Muscle layer of colon (tissue), 2 donors: Measurements from ENCODE around the gene ZMIZ2.
"Not testable (repeated sequence)": the region's sequence is repeated elsewhere in the genome, so short reads cannot be mapped to it uniquely, and the experiment has no call there.

Source experiments
- H3K27ac ChIP-seq: one replicate; pipeline ENCODE4 v1.7.0; 2013; ENCODE audit warnings: low read depth, mild to moderate bottlenecking, low read length, moderate library complexity
- H3K27me3 ChIP-seq, 2 donors: one replicate each; pipeline ENCODE4 v1.7.0; 2013; ENCODE audit warnings: low read length in 2 of 2, mild to moderate bottlenecking in 2 of 2; ENCODE audit not compliant: insufficient read depth in 2 of 2, control insufficient read depth in 1 of 2
- H3K36me3 ChIP-seq: one replicate; pipeline ENCODE4 v1.7.0; 2013; ENCODE audit warnings: mild to moderate bottlenecking, low read length; ENCODE audit not compliant: insufficient read depth
- H3K4me1 ChIP-seq: one replicate; pipeline ENCODE4 v1.7.0; 2013; ENCODE audit warnings: mild to moderate bottlenecking, low read length; ENCODE audit not compliant: insufficient read depth
- H3K4me3 ChIP-seq, 2 donors: one replicate each; pipeline ENCODE4 v1.7.0; 2013; ENCODE audit warnings: low read length in 2 of 2, low read depth in 1 of 2, mild to moderate bottlenecking in 1 of 2, moderate library complexity in 1 of 2
- H3K9ac ChIP-seq: one replicate; pipeline ENCODE4 v1.7.0; 2013; ENCODE audit warnings: low read length
- H3K9me3 ChIP-seq: one replicate; pipeline ENCODE4 v1.7.0; 2013; ENCODE audit warnings: mild to moderate bottlenecking, low read length
- donor health status: abdominal sarcoma.
- donor health status: Adenocarcinoma of cecum.

ZMIZ2 gene

GRCh38 chr7:44729949-44730590, 18.6 kb upstream of the ZMIZ2 start:
- Histone ChIP-seq H3K9me3 (no peaks in the 10 kb centered on the region), H3K27ac (no peak overlapping the region), H3K36me3 (no peaks in the 10 kb centered on the region), H3K4me1 (no peaks in the 10 kb centered on the region), H3K27me3 (no peaks in the 10 kb centered on the region), H3K4me3 (no peak overlapping the region), H3K9ac (no peak overlapping the region)

- H3K27me3 ChIP-seq, H3K4me3 ChIP-seq, H3K4me1 ChIP-seq, H3K9ac ChIP-seq, H3K27ac ChIP-seq, H3K36me3 ChIP-seq, H3K9me3 ChIP-seq: not testable (repeated sequence)
These were observed 15.7 kb upstream of the ZMIZ2 start for GRCh38 chr7:44732971-44733370.

- Histone ChIP-seq H3K4me3 (no peak overlapping the region), H3K27me3 (no peaks in the 10 kb centered on the region), H3K27ac (no peak overlapping the region), H3K36me3 (no peaks in the 10 kb centered on the region), H3K9me3 (no peaks in the 10 kb centered on the region), H3K9ac (no peak overlapping the region), H3K4me1 (no peaks in the 10 kb centered on the region)
These were observed 14.8 kb upstream of the ZMIZ2 start for GRCh38 chr7:44733708-44734481.

GRCh38 chr7:44735403-44736165, 13.1 kb upstream of the ZMIZ2 start:
- no peaks in the 10 kb centered on the region for H3K36me3 ChIP-seq
- no peak overlapping the region for H3K9ac ChIP-seq
- H3K4me1 ChIP-seq = no peaks in the 10 kb centered on the region
- H3K9me3 ChIP-seq = no peaks in the 10 kb centered on the region
- H3K27me3 ChIP-seq = no peaks in the 10 kb centered on the region
- no peak overlapping the region for H3K27ac ChIP-seq
- no peak overlapping the region for H3K4me3 ChIP-seq

GRCh38 chr7:44736896-44737295, 11.8 kb upstream of the ZMIZ2 start:
- H3K9ac ChIP-seq = no peak overlapping the region
- H3K9me3 ChIP-seq = no peaks in the 10 kb centered on the region
- H3K27ac ChIP-seq = no peak overlapping the region
- no peaks in the 10 kb centered on the region for H3K27me3 ChIP-seq
- H3K4me1 ChIP-seq = no peaks in the 10 kb centered on the region
- H3K36me3 ChIP-seq = no peaks in the 10 kb centered on the region
- H3K4me3 ChIP-seq = no peak overlapping the region

- Histone ChIP-seq H3K9me3 (no peaks in the 10 kb centered on the region), H3K27me3 (no peaks in the 10 kb centered on the region), H3K27ac (no peak overlapping the region), H3K4me3 (no peak overlapping the region), H3K4me1 (no peaks in the 10 kb centered on the region), H3K9ac (no peak overlapping the region), H3K36me3 (no peaks in the 10 kb centered on the region)
These were observed 10.5 kb upstream of the ZMIZ2 start for GRCh38 chr7:44738051-44738723.

- Histone ChIP-seq H3K27me3 (no peaks in the 10 kb centered on the region), H3K4me3 (no peak overlapping the region), H3K27ac (no peak overlapping the region)
These were observed 9.6 kb upstream of the ZMIZ2 start for GRCh38 chr7:44738876-44739665.

GRCh38 chr7:44740055-44740454, 8.6 kb upstream of the ZMIZ2 start:
- H3K9me3 ChIP-seq = no peaks in the 10 kb centered on the region
- H3K27ac ChIP-seq = no peak overlapping the region
- no peak overlapping the region for H3K9ac ChIP-seq
- H3K4me1 ChIP-seq = no peaks in the 10 kb centered on the region
- H3K4me3 ChIP-seq = no peak overlapping the region
- H3K36me3 ChIP-seq = no peaks in the 10 kb centered on the region
- no peaks in the 10 kb centered on the region for H3K27me3 ChIP-seq

More at GRCh38 chr7:44738876-44739665, 9.6 kb upstream of the ZMIZ2 start:
- Histone ChIP-seq H3K4me1 (no peaks in the 10 kb centered on the region), H3K9ac (no peak overlapping the region), H3K36me3 (no peaks in the 10 kb centered on the region), H3K9me3 (no peaks in the 10 kb centered on the region)

GRCh38 chr7:44743750-44744149, 4.9 kb upstream of the ZMIZ2 start:
- H3K9me3 ChIP-seq = no peaks in the 10 kb centered on the region
- no peak overlapping the region for H3K4me3 ChIP-seq
- H3K27me3 ChIP-seq = no peaks in the 10 kb centered on the region
- no peak overlapping the region for H3K27ac ChIP-seq
- no peaks in the 10 kb centered on the region for H3K4me1 ChIP-seq
- no peak overlapping the region for H3K9ac ChIP-seq
- H3K36me3 ChIP-seq = no peaks in the 10 kb centered on the region

GRCh38 chr7:44748948-44749731, 493 bp downstream of the ZMIZ2 start:
- H3K36me3 ChIP-seq = peaks cover 7% of the 10 kb centered on the region
- H3K9ac ChIP-seq = peak overlapping the region; percentile 51
- H3K9me3 ChIP-seq = no peaks in the 10 kb centered on the region
- H3K4me3 ChIP-seq = peak overlapping the region; percentile 64 to 83
- peaks cover 24% of the 10 kb centered on the region for H3K4me1 ChIP-seq
- H3K27me3 ChIP-seq = no peaks in the 10 kb centered on the region
- peak overlapping the region; percentile 52 for H3K27ac ChIP-seq
